Regular cardiac myocyte (primary cell): Measurements from ENCODE around the gene CARNS1. TPM values are rescaled to one million over a fixed set of nuclear protein-coding genes. Genes with fewer than 3 reads are reported as not detected.

Experiments
- total RNA-seq: library from RNA; depleted of rRNA; stranded (reverse); fragments of >200 nt; gene quantifications from 2 replicates; pipeline ENCODE4 v1.2.3, GENCODE V29; 2014

CARNS1 gene, protein sequence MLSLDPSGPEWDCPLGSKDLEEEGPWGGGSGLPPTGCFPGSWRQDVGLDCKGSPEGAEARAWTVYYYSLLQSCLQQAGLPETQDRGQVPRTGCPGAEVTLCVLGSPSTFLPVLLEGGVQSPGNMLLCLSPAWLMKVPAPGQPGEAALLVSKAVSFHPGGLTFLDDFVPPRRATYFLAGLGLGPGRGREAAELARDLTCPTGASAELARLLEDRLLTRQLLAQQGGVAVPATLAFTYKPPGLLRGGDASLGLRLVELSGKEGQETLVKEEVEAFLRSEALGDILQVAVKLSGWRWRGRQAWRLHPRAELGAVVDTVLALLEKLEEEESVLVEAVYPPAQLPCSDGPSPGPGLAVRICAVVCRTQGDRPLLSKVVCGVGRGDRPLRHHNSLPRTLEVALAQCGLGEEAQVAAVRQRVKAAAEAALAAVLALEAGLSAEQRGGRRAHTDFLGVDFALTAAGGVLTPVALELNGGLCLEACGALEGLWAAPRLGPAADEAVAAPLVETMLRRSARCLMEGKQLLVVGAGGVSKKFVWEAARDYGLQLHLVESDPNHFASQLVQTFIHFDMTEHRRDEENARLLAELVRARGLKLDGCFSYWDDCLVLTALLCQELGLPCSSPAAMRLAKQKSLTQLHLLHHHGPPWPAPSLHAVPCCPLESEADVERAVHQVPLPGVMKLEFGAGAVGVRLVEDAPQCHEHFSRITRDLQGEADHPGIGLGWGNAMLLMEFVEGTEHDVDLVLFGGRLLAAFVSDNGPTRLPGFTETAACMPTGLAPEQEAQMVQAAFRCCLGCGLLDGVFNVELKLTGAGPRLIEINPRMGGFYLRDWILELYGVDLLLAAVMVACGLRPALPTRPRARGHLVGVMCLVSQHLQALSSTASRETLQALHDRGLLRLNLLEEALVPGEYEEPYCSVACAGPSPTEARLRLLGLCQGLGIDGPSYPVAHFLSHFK
- 0.19 and 0.28 TPM in 2 replicates for total RNA-seq

DNA sequence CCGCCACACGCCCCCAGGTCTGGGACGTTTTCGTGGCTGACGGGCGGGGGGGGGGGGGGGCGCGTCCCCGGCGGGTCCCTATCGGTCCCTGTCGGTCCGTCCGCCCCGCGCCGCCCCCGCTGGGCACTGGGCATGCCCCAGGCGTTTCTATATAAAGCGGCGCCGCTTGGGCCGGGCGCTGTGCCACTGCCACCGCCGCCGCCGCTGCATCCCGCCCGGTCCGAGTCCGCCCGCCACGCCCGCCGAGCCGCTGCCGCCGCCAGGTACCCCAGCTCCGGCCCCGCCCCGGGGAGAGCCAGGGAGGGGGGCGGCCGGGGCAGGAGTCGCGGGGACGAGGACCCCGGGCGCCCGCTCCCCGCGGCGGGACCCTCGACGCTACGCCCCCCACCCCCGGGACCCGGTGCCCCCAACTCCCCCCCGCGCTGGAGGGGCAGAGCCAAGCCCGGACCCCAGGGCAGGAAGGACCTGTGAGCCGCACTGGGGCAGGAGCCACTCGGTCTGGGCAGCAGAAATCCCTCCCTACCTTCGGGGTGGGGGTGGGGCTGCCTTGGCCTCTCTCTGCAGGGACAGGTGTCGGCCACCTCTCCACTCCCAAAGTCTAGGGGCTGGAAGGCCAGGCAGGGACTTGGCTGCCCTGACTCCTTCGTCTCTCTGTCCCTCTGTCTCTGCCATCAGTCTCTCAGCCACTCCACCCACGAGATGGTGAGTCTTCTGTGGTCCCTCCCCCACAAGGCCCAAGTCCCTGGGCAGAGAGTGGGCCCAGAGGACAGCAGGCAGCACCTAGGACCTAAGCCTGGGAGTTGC lies at the start of gene CARNS1:
CARNS1 (plus strand) TSS at position 178 of the 804 bp plus-strand sequence; CDS start at position 700, 522 bp downstream.

DNA sequence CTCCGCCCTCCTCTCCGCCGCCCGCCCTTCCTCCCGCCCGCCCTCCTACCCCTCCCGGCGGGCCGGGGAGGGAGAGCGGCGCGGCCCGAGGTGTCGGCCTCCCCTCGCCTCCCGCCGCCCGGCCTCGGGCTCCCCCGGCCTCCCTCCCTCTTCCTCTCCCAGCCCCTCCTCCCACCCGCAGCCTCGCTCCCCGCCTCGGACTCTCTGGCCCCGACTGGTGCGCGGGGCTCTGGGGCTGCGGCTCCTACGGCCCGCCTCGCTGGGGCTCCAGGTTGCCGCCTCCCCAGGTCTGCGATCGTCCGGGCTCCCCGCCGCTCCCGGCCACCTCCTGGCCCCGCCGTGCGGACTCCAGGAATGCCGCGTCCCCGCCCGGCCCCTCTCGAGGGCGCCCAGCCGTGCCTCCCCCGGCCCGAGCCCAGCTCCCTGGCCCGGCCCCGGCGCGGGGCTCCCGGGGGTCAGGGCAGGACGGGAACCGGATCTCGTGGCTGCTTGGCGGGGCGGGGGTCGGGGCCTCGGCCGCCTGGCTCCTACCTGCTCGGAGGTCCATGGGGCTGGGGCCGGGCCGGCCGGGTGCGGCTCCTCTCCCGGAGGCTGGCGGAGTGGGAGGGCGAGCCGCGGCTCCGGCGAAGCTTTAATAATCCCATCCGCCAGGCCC lies 42.4 kb upstream of the CARNS1 start, which contains the start of gene CLCF1:
CLCF1 (minus strand) TSS at position 606 of the 655 bp plus-strand sequence; CDS start at position 547, 59 bp downstream.

DNA sequence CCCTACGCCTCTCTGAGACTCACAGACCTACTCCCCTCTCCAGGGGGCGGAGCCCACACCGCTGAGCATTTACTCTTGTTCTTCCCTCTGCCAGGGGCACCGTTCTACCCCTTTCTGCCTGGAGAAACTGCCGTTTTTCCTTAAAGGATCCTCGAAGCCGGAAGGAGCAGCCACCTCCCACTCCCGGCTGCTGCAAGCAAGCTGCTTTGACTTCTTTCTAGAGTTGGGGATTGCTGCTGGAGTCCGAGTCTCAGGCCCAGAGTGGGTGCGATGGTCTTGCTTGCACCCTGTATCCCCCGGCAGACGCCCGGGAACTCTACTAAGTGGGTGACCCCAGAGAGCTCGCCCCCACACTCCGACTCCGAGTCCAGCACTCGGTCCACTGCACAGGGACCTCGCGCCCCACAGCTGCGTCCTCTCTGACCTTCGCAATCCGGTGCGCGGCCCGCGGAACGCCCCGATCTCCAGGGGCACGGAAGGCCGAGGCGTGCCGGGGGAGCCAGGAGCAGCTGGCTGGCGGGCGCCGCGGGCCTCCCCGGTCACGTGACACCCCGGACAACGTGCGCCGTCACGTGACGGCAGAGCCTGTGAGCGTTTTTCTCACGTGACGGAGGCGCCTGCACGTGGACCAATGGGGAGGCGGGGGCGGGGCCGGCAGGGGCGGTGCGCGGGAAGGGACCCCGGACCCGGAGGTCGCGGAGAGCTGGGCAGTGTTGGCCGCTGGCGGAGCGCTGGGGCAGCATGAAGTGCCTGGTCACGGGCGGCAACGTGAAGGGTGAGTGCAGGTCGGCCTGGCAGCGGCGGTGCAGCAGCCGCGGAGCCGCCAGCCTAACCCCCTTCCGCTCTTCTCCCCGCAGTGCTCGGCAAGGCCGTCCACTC lies 23.9 kb upstream of the CARNS1 start, which contains the start of gene RAD9A:
RAD9A (plus strand) TSS at position 683 of the 879 bp plus-strand sequence; CDS start at position 742, 59 bp downstream.

DNA sequence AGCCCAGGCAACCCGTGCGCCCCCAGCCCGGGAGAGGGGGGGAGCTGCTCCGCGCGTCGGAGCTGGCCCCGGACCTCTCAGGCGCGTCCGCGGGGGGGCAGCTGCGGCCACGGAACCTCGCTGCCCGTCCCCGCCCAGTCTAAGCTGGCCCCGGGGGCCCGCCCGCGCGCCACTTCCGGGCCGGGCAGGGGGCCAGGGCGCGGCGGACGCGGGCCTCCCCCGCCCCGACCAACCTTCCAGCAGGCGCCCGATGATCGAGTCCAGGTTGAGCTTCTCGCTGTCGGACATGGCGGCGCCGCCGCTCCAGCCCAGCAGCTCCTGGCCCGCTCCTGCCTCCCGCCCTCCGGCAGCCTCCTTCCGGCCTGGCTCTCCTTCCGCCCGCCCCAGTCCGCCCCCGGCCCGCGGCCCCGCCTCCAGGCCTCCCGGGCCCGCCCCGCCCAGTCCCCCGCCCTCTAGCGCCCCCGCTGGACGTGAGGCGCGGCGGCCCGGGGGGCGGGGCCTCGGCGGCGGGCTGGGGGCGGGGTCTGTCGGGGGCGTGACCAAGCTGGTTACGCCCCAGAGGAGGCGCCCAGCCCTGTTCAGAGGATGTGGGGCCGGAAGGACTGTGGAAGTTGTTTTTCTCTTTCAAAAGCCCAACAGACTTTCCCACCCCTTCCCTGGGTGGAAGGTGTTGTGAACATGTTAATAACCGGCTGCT lies 13.8 kb upstream of the CARNS1 start, which contains the start of gene PPP1CA:
PPP1CA (minus strand) TSS at position 364 of the 697 bp plus-strand sequence; CDS start at position 288, 76 bp downstream.

DNA sequence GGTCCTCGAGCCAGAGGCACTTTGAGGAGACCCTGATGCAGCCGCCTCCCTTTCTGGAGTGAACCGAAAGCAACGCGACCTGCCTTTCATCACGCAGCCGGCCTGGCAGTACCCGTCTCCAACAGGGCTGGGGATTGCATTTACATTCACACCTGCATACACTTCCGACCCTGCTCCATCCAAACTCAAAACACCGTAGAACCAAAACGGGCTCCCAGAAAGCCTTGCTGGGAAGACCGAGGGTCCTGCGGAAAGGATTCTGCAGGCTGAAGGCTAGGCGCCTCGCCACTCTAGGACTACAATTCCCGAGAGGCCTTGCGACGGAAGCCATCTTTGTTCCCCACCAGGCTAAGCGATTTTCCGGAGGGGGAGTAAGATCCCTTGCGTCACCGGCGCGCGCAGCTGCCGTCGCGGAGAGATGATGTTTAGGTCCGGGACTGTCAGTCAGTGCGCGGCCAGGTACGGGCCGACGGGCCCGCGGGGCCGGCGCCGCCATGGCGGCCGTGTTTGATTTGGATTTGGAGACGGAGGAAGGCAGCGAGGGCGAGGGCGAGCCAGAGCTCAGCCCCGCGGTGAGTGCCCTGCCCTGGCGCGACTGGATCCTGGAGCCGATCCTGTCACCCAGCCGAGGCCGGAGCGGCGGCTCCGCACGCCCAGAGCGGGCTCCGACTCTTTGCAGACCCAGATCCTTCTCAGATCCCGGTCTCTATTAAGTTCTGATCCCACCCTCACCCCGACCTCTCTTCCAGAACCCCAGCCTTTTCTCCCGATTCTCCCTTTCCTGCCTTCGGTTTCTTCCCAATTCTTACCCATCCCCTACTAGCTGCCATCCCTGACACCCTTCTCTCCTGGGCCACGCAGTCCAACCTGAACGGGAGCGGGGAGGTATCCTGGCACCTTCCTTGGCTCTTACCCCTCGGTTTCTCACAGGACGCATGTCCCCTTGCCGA lies 12.8 kb downstream of the CARNS1 start, which contains the start of gene RPS6KB2:
RPS6KB2 (plus strand) TSS at position 443 of the 950 bp plus-strand sequence; CDS start at position 495, 52 bp downstream.

DNA sequence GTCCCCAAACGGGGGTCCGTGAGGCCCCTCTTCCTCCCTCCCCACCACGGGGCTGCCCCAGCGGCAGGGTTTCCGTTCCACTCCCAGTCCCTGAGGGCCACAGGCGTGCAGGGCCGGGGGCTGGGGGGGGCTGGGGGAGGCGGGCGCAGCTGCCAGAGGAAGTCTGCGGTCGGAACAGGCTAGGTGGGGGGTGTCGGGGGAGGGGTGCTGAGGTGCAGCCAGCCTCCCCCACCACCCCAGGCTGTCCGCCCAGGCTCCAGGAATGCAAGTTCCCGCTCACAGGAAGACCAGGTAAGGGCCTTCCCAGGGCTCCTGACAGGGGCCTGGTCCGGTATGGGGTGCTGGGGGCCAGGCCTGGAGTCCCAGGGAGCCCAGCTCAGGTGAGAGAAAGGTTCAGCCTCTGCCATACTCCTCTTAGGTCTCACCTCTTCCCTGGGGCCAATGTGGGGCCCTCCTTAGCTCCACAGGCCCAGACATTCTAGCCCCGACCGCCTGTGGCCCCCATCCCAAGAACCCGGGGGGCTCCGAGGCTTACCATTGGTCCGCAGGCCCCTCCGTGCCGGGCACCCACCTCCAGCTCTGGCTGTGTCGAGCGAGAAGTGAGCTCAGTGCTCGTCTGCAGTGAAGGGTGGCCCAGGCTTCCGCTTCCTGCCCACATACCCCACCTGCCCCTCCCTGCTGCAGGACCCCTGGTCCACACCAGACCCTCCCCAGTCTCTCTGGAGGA lies 21.8 kb downstream of the CARNS1 start, which contains the start of gene PTPRCAP:
PTPRCAP (minus strand) TSS at position 601 of the 727 bp plus-strand sequence; CDS start at position 538, 63 bp downstream.

DNA sequence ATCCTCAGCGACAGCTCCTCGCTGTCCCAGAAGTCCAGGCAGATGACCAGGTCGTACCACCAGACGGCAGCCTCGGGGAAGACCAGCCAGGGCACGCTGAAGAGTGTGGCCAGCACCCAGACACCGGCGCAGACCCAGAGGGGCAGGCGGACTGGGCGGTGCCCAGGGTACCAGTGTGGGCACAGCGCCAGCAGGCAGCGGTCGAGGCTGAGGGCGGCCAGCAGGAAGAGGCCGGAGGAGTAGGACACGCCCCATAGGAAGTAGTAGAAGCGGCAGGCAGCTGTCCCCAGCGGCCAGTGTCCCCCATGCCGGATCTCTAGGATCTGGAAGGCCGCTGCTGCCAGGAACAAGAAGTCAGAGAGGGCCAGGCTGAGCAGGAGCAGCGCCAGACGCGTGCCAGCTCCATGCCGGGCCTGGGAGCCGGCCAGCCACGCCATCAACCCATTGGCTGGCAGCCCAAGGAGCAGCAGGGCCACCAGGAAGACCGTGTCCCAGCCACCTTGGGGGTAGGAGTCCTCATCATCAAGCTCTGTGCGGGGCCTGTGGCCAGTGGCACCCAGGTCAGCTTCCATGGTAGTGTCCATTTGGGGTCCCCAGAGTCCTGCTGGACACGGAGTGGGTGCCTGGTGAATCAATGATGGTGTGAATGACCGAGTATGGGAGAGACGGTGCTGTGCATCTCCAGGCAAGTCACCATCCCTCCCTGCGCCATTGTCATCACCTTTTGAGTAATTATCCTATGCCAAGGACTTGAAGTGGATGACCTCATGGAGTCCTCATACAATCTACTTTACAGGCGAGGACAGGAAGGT lies 36.9 kb downstream of the CARNS1 start, which contains the start of gene GPR152:
GPR152 (minus strand) TSS at position 589 of the 812 bp plus-strand sequence; CDS start at position 584, 5 bp downstream.

DNA sequence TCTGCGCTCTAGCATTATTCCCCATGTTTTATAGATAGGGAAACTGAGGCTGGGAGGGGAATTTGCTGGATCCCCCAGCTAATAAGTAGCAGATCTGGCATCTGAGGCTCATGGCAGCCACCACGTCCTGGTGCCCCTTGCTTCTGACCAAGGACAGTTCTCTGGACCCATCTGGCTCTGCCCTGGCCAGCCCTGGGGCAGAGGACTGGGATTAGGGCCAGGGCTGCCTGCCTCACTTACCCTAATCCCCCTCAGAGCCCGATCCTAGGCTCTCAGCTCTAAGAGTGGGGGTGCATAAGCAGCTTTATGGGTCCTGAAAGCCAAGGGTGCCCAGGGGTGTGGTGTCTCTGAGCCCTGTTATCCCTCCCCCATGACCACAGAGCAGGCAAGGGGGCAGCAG lies 39.6 kb downstream of the CARNS1 start, which contains the start of gene CABP4:
CABP4 (plus strand) TSS at position 301 of the 400 bp plus-strand sequence; CDS start at position 371, 70 bp downstream.

DNA sequence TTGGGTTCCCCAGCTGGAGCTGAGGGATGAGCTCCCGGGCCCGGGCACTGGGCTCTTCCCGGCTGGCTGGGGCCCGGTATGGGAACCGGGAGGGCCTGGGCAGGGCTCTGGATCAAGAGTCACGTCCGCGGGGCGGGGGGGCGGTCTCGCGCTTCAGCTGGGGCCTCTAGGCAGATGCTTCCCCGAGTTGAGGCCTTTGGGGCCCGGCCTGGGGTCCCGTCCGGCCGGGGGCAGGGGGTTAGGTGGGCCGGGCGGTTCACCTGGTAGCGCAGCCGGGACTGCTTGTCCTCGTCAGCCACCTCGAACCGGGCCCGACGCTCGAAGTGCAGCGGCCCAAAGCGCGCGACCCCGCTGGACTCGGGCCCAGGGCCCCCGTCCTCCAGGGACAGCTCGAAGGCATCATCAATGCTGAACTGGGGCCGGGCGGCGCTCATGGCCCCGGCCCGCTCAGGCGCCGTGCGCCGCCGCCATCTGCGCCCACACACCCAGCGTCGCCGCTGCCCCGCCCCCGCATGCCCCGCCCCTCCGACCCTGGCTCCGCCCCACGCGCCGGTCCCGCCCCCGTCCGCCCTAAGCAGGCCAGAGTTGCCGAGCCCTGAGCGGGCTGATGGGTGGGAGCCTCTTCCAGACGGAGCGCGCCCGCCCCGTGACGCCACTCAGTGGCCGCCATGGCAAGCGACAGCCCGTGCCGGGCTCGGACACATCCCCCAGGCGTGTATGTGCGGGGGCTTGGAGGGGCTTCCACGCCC lies 53.5 kb downstream of the CARNS1 start, which contains the start of gene TMEM134:
TMEM134 (minus strand) TSS at position 493 of the 749 bp plus-strand sequence; CDS start at position 434, 59 bp downstream.

Other genes starting within 250 kb of the CARNS1 start
- 24.0 and 41.6 TPM in 2 replicates for gene GRK2, start 149.2 kb upstream of the CARNS1 start, total RNA-seq
- 33.3 and 33.7 TPM in 2 replicates for gene ANKRD13D, start 126.4 kb upstream of the CARNS1 start, total RNA-seq
- gene SSH3, start 112.1 kb upstream of the CARNS1 start, total RNA-seq: 5.6 and 14.9 TPM in 2 replicates
- 58.6 and 74.8 TPM in 2 replicates for gene POLD4, start 62.1 kb upstream of the CARNS1 start, total RNA-seq
- 3.4 and 7.1 TPM in 2 replicates for gene CLCF1, start 42.1 kb upstream of the CARNS1 start, total RNA-seq
- 3.3 and 6.2 TPM in 2 replicates for gene RAD9A, start 23.7 kb upstream of the CARNS1 start, total RNA-seq
- 87.7 and 243 TPM in 2 replicates for gene PPP1CA, start 13.8 kb upstream of the CARNS1 start, total RNA-seq
- gene TBC1D10C, start 11.6 kb upstream of the CARNS1 start, total RNA-seq: not detected in 2 replicates
- 29.6 and 50.6 TPM in 2 replicates for gene RPS6KB2, start 12.8 kb downstream of the CARNS1 start, total RNA-seq
- gene PTPRCAP, start 22.0 kb downstream of the CARNS1 start, total RNA-seq: 0.19 and 0.28 TPM in 2 replicates
- gene CORO1B, start 27.8 kb downstream of the CARNS1 start, total RNA-seq: 90.7 and 149 TPM in 2 replicates
- gene GPR152, start 37.1 kb downstream of the CARNS1 start, total RNA-seq: not detected in 2 replicates
- gene CABP4, start 39.7 kb downstream of the CARNS1 start, total RNA-seq: 0.28 and 0.38 TPM in 2 replicates
- 20.3 and 30.7 TPM in 2 replicates for gene TMEM134, start 53.6 kb downstream of the CARNS1 start, total RNA-seq
- gene AIP, start 67.3 kb downstream of the CARNS1 start, total RNA-seq: 69.1 and 75.7 TPM in 2 replicates
- 16.1 and 18.3 TPM in 2 replicates for gene PITPNM1, start 89.7 kb downstream of the CARNS1 start, total RNA-seq
- gene CDK2AP2, start 92.5 kb downstream of the CARNS1 start, total RNA-seq: 16.6 and 20.9 TPM in 2 replicates
- not detected in 2 replicates for gene CABP2, start 107.8 kb downstream of the CARNS1 start, total RNA-seq
- gene GSTP1, start 168.1 kb downstream of the CARNS1 start, total RNA-seq: 709 and 1,193 TPM in 2 replicates
- gene NDUFV1, start 191.3 kb downstream of the CARNS1 start, total RNA-seq: 142 and 188 TPM in 2 replicates
- 2.5 and 8.8 TPM in 2 replicates for gene NUDT8, start 214.3 kb downstream of the CARNS1 start, total RNA-seq
- not detected in 2 replicates for gene TBX10, start 224.1 kb downstream of the CARNS1 start, total RNA-seq
- not detected in 2 replicates for gene ACY3, start 235.1 kb downstream of the CARNS1 start, total RNA-seq